Activated naive CD8-positive, alpha-beta T cell treated with anti-CD3 and anti-CD28 coated beads for 36 hours (primary cell): Measurements from ENCODE around the gene MICAL3. TPM values are rescaled to one million over a fixed set of nuclear protein-coding genes. Genes with fewer than 3 reads are reported as not detected.
A peak's percentile ranks its signal among the peaks of the same experiment; 100 is the strongest.
"Not testable (repeated sequence)": the region's sequence is repeated elsewhere in the genome, so short reads cannot be mapped to it uniquely, and the experiment has no call there.

Source experiments
- DNase-seq: peaks from one replicate; pipeline ENCODE4 v3.0.0; 2021
- H3K27ac Mint-ChIP-seq: one replicate; pipeline ENCODE4 v1.8.0; 2022; ENCODE audit warnings: mild to moderate bottlenecking, moderate library complexity, mixed read lengths
- H3K27me3 Mint-ChIP-seq: one replicate; pipeline ENCODE4 v1.8.0; 2022; ENCODE audit warnings: mild to moderate bottlenecking, mixed read lengths
- H3K36me3 Mint-ChIP-seq: one replicate; pipeline ENCODE4 v1.8.0; 2021; ENCODE audit warnings: mild to moderate bottlenecking, mixed read lengths
- H3K4me1 Mint-ChIP-seq: one replicate; pipeline ENCODE4 v1.8.0; 2021; ENCODE audit warnings: mixed read lengths
- H3K4me3 Mint-ChIP-seq: one replicate; pipeline ENCODE4 v1.8.0; 2022; ENCODE audit warnings: mild to moderate bottlenecking, moderate library complexity, mixed read lengths
- H3K9me3 Mint-ChIP-seq: one replicate; pipeline ENCODE4 v1.8.0; 2022; ENCODE audit warnings: mixed read lengths
- total RNA-seq, 2 experiments: library from RNA; stranded (reverse); gene quantifications; one replicate each; pipeline ENCODE4 v1.2.3, GENCODE V29; 2021

Gene MICAL3
- total RNA-seq, 2 experiments from 2014 or later, result 36.6 to 41.3 TPM

DNA sequence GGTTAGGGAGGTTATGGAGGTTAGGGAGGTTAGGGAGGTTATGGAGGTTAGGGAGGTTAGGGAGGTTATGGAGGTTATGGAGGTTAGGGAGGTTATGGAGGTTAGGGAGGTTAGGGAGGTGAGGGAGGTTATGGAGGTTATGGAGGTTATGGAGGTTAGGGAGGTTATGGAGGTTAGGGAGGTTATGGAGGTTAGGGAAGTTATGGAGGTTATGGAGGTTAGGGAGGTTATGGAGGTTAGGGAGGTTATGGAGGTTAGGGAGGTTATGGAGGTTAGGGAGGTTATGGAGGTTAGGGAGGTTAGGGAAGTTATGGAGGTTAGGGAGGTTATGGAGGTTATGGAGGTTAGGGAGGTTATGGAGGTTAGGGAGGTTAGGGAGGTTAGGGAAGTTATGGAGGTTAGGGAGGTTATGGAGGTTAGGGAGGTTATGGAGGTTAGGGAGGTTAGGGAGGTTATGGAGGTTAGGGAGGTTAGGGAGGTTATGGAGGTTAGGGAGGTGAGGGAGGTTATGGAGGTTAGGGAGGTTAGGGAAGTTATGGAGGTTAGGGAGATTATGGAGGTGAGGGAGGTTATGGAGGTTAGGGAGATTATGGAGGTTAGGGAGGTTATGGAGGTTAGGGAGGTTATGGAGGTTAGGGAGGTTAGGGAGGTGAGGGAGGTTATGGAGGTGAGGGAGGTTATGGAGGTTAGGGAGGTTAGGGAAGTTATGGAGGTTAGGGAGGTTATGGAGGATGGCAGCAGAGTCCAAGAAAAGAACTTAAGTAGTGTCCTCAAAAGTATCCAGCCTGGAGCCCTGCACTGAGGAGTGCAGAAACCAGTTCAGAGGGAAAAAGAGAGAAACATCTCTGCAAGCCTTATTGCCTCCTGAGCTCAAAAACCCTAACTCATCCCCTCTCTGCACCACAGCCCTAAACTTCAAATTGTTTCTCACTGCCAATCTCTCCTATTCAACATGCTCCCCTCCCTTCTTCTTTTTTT is 147.2 kb downstream of the MICAL3 start:
- peak overlapping the region; percentile 43 for H3K27ac Mint-ChIP-seq
- not testable (repeated sequence) for H3K4me1 Mint-ChIP-seq, H3K4me3 Mint-ChIP-seq, H3K27me3 Mint-ChIP-seq, DNase-seq, H3K9me3 Mint-ChIP-seq, H3K36me3 Mint-ChIP-seq

- H3K9me3 Mint-ChIP-seq, result no peaks in the 10 kb centered on the region
- DNase-seq, result no peak
- no peak overlapping the region for H3K4me3 Mint-ChIP-seq
- H3K36me3 Mint-ChIP-seq, result peaks cover 6% of the 10 kb centered on the region
- H3K27ac Mint-ChIP-seq, result no peak overlapping the region
- H3K27me3 Mint-ChIP-seq, result no peaks in the 10 kb centered on the region
- H3K4me1 Mint-ChIP-seq, result no peaks in the 10 kb centered on the region
These were observed 148.0 kb downstream of the MICAL3 start for GRCh38 chr22:17876306-17876831.

DNA sequence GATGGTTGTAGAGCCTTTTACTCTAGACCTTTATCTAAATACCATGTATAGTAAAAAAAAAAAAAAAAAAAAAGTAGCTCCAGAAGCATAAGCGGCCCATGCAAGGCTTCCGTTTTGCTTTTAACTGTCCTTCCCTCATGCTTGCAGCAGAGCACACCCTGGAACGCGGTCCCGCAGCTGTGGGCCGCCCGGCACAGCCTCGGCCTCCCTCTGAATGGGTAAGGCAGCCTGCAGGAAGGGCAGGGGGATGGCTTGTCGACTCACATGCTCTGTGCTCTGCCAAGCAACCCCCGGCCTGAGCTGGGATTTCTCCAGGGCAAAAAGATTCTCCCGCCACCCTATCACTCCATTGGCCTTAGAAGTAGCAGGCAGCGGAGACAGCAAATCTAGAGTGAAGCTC is 148.7 kb downstream of the MICAL3 start:
- Mint-ChIP-seq H3K27ac (no peak overlapping the region), H3K27me3 (no peaks in the 10 kb centered on the region), H3K4me1 (no peaks in the 10 kb centered on the region), H3K36me3 (peaks cover 7% of the 10 kb centered on the region), H3K9me3 (no peaks in the 10 kb centered on the region), H3K4me3 (no peak overlapping the region)
- DNase-seq, result no peak

- Mint-ChIP-seq H3K4me1 (no peaks in the 10 kb centered on the region), H3K36me3 (peaks cover 4% of the 10 kb centered on the region), H3K27me3 (no peaks in the 10 kb centered on the region), H3K4me3 (no peak overlapping the region), H3K9me3 (no peaks in the 10 kb centered on the region), H3K27ac (no peak overlapping the region)
- no peak for DNase-seq
These were observed 149.2 kb downstream of the MICAL3 start for GRCh38 chr22:17875156-17875555.

- Mint-ChIP-seq H3K4me1 (no peaks in the 10 kb centered on the region), H3K27me3 (no peaks in the 10 kb centered on the region), H3K36me3 (peaks cover 5% of the 10 kb centered on the region), H3K27ac (no peak overlapping the region), H3K4me3 (no peak overlapping the region), H3K9me3 (no peaks in the 10 kb centered on the region)
- DNase-seq, result no peak
These were observed 150.0 kb downstream of the MICAL3 start for GRCh38 chr22:17874231-17874905.

- H3K4me1 Mint-ChIP-seq, result no peaks in the 10 kb centered on the region
- no peak for DNase-seq
- no peak overlapping the region for H3K4me3 Mint-ChIP-seq
- peaks cover 7% of the 10 kb centered on the region for H3K36me3 Mint-ChIP-seq
- no peak overlapping the region for H3K27ac Mint-ChIP-seq
- H3K27me3 Mint-ChIP-seq, result no peaks in the 10 kb centered on the region
- H3K9me3 Mint-ChIP-seq, result no peaks in the 10 kb centered on the region
These were observed 150.6 kb downstream of the MICAL3 start for GRCh38 chr22:17873804-17874203.

GRCh38 chr22:17873116-17873515 is 151.2 kb downstream of the MICAL3 start:
- H3K9me3 Mint-ChIP-seq, result no peaks in the 10 kb centered on the region
- no peak overlapping the region for H3K4me3 Mint-ChIP-seq
- H3K27ac Mint-ChIP-seq, result no peak overlapping the region
- H3K27me3 Mint-ChIP-seq, result no peaks in the 10 kb centered on the region
- no peaks in the 10 kb centered on the region for H3K4me1 Mint-ChIP-seq
- no peak for DNase-seq
- H3K36me3 Mint-ChIP-seq, result peaks cover 7% of the 10 kb centered on the region

GRCh38 chr22:17872471-17872870 is 151.9 kb downstream of the MICAL3 start:
- Mint-ChIP-seq H3K9me3 (no peaks in the 10 kb centered on the region), H3K4me3 (no peak overlapping the region), H3K27me3 (no peaks in the 10 kb centered on the region), H3K27ac (no peak overlapping the region), H3K4me1 (no peaks in the 10 kb centered on the region), H3K36me3 (peaks cover 7% of the 10 kb centered on the region)
- DNase-seq, result no peak

DNA sequence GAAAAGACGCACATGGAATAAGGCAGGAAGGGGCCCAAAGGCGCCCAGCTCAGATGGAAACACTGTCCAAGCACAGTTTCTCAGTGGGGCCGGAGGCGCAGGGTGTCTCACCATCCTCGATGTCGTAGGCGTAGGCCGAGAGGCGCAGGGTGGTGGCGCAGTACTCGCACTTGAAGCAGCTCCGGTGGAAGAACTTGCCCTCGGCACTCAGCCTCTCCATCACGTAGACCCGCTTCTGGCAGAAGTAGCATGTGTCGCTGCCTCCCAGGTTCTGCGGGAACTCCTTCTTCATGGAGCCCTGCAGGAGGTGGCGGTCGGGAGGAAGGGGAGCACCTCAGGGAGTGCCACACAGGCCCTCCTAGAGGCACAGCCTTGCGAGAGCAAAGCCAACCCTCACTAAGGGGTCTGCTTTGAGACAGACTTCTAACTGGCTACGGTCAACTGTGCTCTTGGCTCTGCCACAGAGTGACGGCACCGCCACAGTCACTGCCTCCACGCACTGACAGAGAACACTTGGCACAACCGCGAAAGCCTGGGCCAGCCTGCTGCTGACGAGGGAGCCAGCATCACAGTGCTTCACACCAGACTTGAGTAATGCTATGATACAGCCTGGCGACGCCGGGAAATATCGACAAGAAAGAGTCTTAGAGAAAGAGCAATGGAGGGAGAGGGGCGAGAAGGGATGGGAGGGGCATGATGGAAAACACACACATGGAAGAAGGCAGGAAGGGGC is 152.5 kb downstream of the MICAL3 start:
- no peaks in the 10 kb centered on the region for H3K4me1 Mint-ChIP-seq
- no peak overlapping the region for H3K4me3 Mint-ChIP-seq
- H3K36me3 Mint-ChIP-seq, result peaks cover 7% of the 10 kb centered on the region
- H3K9me3 Mint-ChIP-seq, result no peaks in the 10 kb centered on the region
- no peak for DNase-seq
- H3K27ac Mint-ChIP-seq, result no peak overlapping the region
- no peaks in the 10 kb centered on the region for H3K27me3 Mint-ChIP-seq

GRCh38 chr22:17870407-17870806 is 154.0 kb downstream of the MICAL3 start:
- H3K36me3 Mint-ChIP-seq, result peaks cover 7% of the 10 kb centered on the region
- no peak overlapping the region for H3K4me3 Mint-ChIP-seq
- no peaks in the 10 kb centered on the region for H3K4me1 Mint-ChIP-seq
- no peaks in the 10 kb centered on the region for H3K27me3 Mint-ChIP-seq
- no peaks in the 10 kb centered on the region for H3K9me3 Mint-ChIP-seq
- H3K27ac Mint-ChIP-seq, result no peak overlapping the region
- DNase-seq, result no peak

- Mint-ChIP-seq H3K36me3 (peaks cover 7% of the 10 kb centered on the region), H3K27me3 (no peaks in the 10 kb centered on the region), H3K4me3 (no peak overlapping the region), H3K27ac (no peak overlapping the region), H3K9me3 (no peaks in the 10 kb centered on the region), H3K4me1 (no peaks in the 10 kb centered on the region)
- no peak for DNase-seq
These were observed 154.9 kb downstream of the MICAL3 start for GRCh38 chr22:17869285-17870096.

DNA sequence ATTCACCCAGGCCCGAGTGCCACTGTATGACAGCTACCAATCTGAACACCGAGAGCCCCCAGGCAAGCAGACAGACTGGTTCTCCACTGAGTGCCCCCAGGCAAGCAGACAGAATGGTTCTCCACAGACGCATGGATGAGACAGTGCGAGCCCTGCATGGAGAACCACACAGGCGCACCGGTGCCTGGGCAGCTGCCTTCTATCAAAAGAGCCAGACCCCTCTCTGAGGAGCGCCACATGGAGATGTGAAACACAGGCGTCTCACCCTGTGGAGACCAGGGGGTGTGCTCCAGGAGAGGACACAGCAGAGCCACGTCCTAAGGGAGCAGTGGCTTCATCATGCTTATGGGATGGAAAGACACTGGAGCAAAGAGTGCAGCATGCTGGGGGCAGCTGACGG is 155.6 kb downstream of the MICAL3 start:
- no peak overlapping the region for H3K27ac Mint-ChIP-seq
- no peaks in the 10 kb centered on the region for H3K9me3 Mint-ChIP-seq
- H3K4me3 Mint-ChIP-seq, result no peak overlapping the region
- peaks cover 9% of the 10 kb centered on the region for H3K36me3 Mint-ChIP-seq
- H3K27me3 Mint-ChIP-seq, result no peaks in the 10 kb centered on the region
- H3K4me1 Mint-ChIP-seq, result no peaks in the 10 kb centered on the region
- DNase-seq, result no peak

DNA sequence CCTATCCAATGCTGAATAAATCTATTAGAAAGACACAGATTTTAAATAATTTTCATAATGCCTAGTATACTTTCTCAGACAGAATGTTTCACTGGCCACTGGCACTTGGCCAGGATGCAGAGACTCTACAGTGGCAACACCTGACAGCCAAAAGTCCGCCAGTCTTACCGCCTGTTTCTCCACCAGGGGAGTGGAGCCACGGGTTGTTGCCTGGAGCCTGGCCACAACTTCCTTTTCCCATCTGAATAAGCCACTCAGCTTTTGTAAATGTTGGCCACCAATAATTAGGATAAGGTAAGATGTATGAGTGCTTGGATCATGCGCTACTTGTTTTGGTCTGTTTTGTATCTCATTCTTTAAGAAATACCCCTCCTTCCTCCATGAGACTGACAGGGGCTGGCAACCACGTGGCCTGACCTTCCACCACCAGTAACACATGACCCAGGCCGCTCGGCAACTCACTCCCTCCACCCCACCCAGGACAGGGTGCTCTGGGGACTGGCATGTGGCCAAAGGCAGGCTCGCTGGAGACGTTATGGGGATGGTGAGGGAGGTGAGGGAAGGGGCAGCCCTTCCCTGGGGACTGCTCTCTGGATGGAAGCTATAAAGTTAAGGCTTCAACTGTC is 157.1 kb downstream of the MICAL3 start:
- peaks cover 10% of the 10 kb centered on the region for H3K36me3 Mint-ChIP-seq

DNA sequence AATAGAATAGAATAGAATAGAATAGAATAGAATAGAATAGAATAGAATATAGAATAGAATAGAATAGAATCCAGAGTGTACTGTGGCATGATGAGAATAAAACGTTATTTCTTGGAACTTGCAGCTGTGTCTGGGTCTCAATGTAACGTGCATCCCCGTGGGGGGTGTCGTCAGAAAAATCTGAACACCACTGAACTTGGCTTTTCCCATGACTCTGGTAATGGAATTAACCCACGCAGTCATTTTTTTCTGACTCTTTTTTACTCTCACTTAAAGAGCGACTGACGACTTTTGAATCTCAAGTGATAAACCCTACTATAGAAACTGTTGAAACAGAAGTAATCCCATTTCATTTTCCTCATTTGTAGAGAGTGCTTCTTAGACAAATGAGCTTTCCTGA is 157.7 kb downstream of the MICAL3 start:
- peaks cover 2% of the 10 kb centered on the region for H3K4me1 Mint-ChIP-seq
- H3K27me3 Mint-ChIP-seq, result no peaks in the 10 kb centered on the region
- H3K4me3 Mint-ChIP-seq, result no peak overlapping the region
- H3K36me3 Mint-ChIP-seq, result peaks cover 10% of the 10 kb centered on the region
- no peak overlapping the region for H3K27ac Mint-ChIP-seq
- H3K9me3 Mint-ChIP-seq, result no peaks in the 10 kb centered on the region
- DNase-seq, result no peak

More for the DNA sequence above, 157.1 kb downstream of the MICAL3 start:
- Mint-ChIP-seq H3K4me3 (no peak overlapping the region), H3K27ac (no peak overlapping the region), H3K9me3 (no peaks in the 10 kb centered on the region), H3K27me3 (no peaks in the 10 kb centered on the region), H3K4me1 (peaks cover 2% of the 10 kb centered on the region)
- DNase-seq, result no peak
